ENCODE results near the gene PHF23.

PHF23 gene

GRCh38 chr17:7237761-7238419, 1.4 kb downstream of the PHF23 start:
- peak; percentile 82 for DNase-seq

DNA sequence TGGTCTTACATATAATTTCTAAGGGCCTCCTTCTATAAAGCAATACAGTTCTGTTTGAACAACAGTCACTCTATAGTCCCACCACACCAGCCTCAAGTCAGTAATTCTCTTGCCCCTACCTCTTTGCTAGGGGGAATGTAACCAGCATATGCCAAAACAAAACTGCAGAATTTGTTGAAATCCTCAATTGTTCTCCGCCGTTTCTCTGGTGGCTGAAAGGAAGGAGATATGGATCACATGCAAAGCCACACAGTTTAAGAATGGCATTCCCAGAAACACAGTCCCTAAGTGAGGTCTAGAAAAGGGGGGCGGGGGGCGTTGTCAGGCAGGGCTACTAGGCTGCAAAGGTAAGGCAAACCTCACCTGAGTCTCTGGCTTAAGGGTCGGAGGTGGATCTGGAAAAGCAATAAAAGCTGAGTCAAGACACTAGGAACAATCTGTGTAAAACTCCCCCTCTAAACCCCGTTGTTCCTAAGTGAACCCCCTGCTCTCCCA, 1.9 kb downstream of the PHF23 start:
- no peak for DNase-seq

- DNase-seq, result no peak
These were observed 2.4 kb downstream of the PHF23 start for GRCh38 chr17:7236808-7237207.

DNA sequence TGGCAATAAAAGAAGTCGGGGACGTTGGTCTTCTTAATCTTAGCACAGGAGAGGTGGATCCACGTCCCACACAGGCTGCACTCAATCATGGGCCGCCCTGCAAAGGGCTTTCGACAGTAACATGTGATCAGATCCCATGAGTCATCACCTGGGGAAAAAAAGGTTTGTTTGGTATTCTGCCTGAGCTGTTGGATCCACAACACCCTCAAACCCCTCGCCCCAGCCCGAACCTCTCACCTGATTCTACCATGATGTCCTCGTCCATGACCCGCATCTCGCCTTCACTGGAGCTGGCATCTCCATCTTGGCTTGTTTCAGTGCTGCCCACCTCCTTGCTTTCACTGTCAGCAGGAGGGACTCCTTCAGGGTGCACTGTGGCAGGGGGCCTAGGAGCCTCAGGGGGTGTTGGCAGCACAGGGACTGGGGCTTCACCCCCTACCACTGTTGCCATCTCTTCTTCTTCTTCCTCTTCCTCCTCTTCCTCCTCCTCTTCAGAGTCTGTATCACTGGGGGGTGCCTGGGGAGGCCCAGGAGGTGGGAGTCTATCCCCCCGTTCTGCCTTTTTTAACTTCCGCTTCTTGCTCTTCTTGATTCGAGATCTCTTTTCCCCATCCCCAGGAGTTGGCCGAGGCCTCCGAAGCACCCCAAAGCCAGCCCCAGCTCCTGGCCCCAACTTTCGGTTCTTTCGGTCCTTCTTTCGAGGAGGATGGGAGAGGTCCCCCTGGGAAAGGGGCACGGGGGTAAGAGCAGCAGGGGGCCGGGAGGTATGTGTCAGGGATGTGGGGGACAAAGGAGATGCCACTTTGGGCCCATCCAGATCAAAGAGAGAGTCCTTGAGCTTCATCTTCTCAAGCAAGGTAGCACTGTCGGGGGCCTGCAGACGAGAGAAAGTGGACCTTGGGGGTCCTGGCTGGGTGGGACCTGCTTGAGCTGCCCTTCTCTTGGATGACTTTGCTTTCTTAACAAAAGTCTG, 3.3 kb downstream of the PHF23 start:
- DNase-seq, result no peak

DNA sequence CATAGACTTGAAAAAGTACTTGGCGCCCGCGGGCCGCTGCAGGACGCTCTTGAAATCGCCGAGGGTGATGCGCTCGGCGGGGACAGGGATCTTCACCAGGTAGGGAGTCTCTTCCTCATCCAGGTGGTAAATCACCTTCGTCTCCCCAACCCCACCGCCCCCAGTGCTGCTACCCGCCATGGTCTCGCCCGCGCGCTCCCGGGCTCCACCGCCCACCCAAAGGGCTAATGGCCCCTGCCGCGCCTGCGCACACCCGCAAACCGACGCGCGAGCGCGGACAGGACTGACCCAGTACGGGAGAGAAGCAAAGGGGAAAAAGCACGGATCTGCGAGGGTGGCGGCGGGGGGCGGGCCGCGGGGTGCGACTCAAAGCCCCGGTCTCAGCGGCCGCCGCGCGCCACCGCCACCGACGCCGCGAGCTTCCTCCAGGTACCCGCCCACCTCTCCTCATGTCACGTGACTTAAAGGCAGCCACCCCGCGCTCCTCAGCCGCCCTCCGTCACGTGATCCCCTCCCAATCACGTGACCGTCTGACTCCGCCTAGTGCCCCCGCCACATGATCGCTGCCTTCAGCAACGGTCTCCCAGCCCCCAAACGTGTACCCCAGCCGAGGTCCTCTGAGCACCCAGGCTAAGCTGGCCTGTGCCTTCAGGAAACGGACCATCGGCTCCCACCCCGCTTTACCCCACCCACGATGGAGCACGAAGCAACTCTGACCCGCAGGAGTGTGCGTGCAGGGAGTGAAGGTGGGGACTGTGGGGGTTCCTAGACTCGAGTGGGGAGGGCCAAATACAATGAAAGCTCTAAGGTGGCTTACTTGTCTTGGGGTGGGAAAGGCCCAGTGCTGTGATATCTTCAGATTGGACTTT, 4.9 kb downstream of the PHF23 start, which contains the start of gene DVL2:
Gene DVL2 (minus strand): TSS at position 435 of the 869 bp plus-strand sequence. CDS start 255 bp downstream, at position 180.
- peak; percentile 92 for DNase-seq

GRCh38 chr17:7233701-7234082, 5.6 kb downstream of the PHF23 start:
- DNase-seq, result no peak

DNA sequence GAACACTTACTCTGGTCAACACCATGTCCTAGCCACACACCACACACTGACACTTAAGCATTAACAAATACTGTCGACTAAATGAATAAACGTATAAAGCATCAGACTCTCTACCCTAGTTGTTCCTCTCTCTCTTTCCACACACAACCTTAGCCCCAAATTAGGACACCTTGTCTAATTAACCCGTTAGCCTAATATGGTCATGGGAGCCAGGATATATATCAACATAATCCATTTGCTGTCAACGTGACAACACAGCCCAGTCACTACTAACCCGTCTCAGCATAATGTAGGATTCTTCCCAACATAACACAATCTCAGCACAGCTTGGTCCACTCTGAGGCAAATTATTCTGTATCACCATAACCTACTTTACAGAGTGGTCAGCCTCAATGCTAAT, 7.1 kb downstream of the PHF23 start:
- DNase-seq, result no peak

- DNase-seq, result no peak
These were observed 9.8 kb downstream of the PHF23 start for GRCh38 chr17:7229504-7229903.

GRCh38 chr17:7228920-7229319, 10.3 kb downstream of the PHF23 start:
- DNase-seq, result no peak

DNA sequence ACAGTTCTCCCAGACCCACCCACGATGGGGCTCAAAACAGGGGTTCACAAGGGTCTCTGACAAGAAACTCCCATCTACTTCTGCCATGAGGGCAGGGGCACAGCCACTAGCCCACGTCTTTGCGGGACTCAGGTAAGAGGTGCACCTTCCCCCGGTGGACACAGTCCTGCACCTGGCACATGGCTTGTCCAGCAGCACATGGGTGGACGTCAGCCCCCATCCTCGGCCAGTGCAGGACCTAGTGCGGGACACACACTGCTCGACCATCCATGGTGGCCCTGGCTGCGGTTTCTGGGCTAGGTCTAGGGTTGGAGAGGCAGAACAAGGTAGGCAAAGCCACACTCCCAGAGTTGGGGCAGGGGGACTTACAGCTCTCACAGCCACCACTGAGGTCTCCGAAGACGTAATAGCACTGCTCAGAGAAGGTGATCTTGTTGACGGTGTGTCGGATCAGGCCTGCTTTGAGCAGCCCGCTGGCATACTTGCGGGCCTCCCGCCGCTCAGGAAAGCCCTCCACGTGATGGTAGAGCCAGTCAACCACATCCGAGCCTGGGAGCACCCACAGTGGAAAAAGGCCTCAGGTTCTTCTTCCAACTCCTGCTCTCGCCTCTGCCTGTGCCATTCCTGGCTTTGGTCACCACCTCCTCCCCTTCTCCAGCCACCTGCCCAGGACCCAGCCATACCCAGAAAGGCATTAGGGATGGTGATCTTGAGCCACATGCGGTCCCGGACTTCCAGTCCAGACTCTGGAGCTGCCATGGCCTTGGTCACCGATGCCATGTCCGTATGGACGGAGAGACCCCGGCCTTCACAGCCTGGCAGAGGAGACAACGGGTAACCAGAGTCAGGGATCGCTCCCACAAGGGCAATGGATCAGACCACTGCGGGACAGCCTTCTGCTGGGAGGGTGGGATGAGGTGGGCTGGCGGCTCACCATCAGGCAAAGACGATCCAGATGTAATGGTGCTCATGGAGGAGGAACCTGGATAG, 12.2 kb downstream of the PHF23 start:
- no peak for DNase-seq

- no peak for DNase-seq
These were observed 13.4 kb downstream of the PHF23 start for GRCh38 chr17:7225711-7226331.

- DNase-seq, result no peak
These were observed 14.6 kb downstream of the PHF23 start for GRCh38 chr17:7224661-7225111.

- no peak for DNase-seq
These were observed 15.1 kb downstream of the PHF23 start for GRCh38 chr17:7224110-7224509.

DNA sequence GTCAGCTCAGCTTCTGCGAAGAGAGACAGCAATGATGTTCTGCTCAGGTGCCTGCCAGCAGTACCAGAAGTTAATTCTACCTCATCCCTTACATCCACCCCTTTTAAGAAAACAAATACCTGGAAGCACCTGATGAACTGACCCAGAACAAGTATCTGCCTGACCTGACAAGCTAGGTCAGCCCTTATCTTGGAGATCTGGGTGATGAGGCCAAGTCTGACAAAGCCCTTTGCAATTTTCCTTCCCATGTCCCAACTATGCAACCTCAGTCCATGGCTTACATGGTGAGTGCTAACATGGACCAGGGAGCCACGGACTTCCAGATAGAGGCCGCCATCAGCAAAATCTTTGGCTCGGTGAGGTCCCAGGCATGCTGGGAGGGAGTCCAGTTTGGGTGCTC, 15.9 kb downstream of the PHF23 start:
- no peak for DNase-seq

DNA sequence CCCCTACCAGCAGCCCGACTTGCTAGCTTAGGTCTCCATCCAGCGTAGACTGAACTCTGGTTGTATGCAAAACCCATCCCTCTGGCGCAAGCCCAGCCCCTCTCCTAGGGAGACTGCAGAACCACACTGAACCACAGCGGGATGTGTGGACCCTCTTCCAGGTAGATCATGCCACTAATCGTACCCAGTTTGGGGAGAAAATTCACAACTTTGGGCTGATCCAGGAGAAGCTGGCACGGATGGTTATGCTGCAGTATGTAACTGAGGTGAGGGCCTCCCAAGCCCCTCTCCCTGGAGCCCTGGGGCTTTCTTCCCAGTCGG, 16.3 kb downstream of the PHF23 start:
- no peak for DNase-seq

DNA sequence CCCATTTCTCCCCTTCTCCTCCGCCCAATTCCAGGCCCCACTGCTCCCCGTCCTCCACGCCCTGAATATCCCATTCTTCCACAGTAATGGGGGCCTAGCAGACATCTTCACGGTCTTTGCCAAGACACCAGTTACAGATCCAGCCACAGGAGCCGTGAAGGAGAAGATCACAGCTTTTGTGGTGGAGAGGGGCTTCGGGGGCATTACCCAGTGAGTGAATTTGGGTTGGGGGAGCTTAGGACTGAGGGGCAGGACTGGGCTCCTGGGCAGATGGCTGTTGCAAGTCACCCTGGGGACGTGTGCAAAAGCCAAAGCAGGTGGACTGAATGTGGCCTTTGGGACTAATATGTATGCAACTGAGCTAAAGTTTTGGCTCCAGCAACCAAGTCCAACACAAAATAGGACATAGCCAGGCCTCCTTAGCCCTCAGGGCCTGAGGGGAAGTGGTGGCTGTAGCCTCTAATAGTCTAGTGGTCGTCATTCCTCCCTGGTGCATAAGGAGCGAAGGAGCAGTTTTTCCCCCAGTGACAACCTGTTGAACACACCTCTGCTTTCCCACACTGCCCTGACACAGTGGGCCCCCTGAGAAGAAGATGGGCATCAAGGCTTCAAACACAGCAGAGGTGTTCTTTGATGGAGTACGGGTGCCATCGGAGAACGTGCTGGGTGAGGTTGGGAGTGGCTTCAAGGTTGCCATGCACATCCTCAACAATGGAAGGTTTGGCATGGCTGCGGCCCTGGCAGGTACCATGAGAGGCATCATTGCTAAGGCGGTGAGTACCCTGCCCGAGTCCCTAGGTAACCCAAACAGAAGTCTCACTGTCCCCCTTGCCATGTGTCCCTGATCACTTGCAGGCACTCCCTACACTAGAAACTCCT, 16.9 kb downstream of the PHF23 start:
- DNase-seq, result no peak

GRCh38 chr17:7221278-7222092, 17.8 kb downstream of the PHF23 start:
- DNase-seq, result no peak

GRCh38 chr17:7220593-7221277, 18.5 kb downstream of the PHF23 start:
- DNase-seq, result peak; percentile 70

Data from activated T-cell treated with anti-CD3 and anti-CD28 coated beads, Interleukin-2, amount 50 U/mL, for 1 hour (primary cell).